Neutrophil (primary cell): Measurements from ENCODE around the gene FAM163B.

Experiments used
- H3K27ac ChIP-seq: fragments of 200-600 bp; sonication (generic); 2 replicates; pipeline ENCODE4 v1.5.1; 2016; ENCODE audit warnings: mild to moderate bottlenecking, moderate library complexity
- H3K27me3 ChIP-seq: fragments of 200-600 bp; sonication (generic); 2 replicates; pipeline ENCODE4 v1.6.0; 2016; ENCODE audit warnings: mild to moderate bottlenecking
- H3K36me3 ChIP-seq: fragments of 200-600 bp; sonication (generic); 2 replicates; pipeline ENCODE4 v1.5.1; 2017
- H3K4me1 ChIP-seq, 2 experiments: fragments of 200-600 bp in 1 of 2; sonication (generic) in 1 of 2; 1 replicate in 1 of 2; 2 replicates in 1 of 2; pipeline versions ENCODE4 v1.5.1 to v1.6.1; 2013 to 2016; ENCODE audit warnings: low read depth in 1 of 2, low read length in 1 of 2, mild to moderate bottlenecking in 1 of 2, moderate library complexity in 1 of 2; ENCODE audit not compliant: control insufficient read depth in 1 of 2, insufficient read depth in 1 of 2
- H3K4me3 ChIP-seq, 2 experiments: fragments of 200-600 bp in 1 of 2; sonication (generic) in 1 of 2; 1 replicate in 1 of 2; 2 replicates in 1 of 2; pipeline ENCODE4 v1.5.1; 2013 to 2016; ENCODE audit warnings: low read depth in 1 of 2, low read length in 1 of 2, mild to moderate bottlenecking in 1 of 2, moderate library complexity in 1 of 2
- H3K9me3 ChIP-seq: fragments of 200-600 bp; sonication (generic); 2 replicates; pipeline ENCODE4 v1.5.1; 2016
- TF ChIP-seq, protein P1 (sequence below): fragments of 200-600 bp; sonication (generic); IDR thresholded peaks from 2 replicates; pipeline ENCODE4 v1.5.1; 2016; ENCODE audit warnings: antibody characterized with exemption

The FAM163B gene

DNA sequence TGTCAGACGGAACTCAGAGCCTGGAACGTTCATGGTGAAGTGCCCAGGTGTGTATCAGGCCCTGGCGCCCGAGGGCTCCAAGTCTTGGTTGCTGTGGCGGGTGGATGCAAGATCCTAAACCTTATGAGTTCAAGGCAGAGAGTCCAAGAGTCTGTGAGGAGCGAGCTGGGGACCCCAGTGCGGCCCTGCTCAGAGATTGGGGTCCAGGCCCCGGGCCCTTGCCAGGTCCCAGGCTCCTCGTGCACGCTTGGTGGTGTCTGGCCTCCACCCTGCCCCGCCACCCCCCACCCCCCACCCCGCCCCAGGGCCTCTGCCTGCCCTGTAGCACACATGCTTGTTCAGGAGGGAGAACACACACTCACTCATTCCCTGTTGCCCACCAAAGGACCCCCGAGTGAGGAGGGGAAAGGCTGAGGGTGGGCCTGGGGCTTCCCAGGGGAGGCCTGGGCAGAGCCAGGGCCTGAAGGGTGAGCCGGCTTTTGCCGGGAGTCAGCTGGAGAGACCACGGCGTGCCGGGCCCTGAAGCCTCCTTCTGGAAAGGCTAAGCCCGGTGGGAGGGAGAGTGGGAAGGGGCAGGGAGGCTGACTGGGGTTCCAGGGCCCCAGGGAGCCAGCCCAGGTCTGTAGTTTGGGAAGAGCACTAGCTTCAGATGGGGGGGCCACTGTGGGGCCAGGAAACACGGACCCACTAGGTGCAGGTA, 37.1 kb downstream of the FAM163B start:
- H3K9me3 ChIP-seq, result no peaks in the 10 kb centered on the region
- H3K36me3 ChIP-seq, result no peaks in the 10 kb centered on the region
- TF ChIP-seq, protein P1, sequence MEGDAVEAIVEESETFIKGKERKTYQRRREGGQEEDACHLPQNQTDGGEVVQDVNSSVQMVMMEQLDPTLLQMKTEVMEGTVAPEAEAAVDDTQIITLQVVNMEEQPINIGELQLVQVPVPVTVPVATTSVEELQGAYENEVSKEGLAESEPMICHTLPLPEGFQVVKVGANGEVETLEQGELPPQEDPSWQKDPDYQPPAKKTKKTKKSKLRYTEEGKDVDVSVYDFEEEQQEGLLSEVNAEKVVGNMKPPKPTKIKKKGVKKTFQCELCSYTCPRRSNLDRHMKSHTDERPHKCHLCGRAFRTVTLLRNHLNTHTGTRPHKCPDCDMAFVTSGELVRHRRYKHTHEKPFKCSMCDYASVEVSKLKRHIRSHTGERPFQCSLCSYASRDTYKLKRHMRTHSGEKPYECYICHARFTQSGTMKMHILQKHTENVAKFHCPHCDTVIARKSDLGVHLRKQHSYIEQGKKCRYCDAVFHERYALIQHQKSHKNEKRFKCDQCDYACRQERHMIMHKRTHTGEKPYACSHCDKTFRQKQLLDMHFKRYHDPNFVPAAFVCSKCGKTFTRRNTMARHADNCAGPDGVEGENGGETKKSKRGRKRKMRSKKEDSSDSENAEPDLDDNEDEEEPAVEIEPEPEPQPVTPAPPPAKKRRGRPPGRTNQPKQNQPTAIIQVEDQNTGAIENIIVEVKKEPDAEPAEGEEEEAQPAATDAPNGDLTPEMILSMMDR, result no peak
- no peak overlapping the region for H3K27ac ChIP-seq
- H3K4me1 ChIP-seq, result no peaks in the 10 kb centered on the region
- H3K27me3 ChIP-seq, result peaks cover 21% of the 10 kb centered on the region
- no peak overlapping the region for H3K4me3 ChIP-seq

DNA sequence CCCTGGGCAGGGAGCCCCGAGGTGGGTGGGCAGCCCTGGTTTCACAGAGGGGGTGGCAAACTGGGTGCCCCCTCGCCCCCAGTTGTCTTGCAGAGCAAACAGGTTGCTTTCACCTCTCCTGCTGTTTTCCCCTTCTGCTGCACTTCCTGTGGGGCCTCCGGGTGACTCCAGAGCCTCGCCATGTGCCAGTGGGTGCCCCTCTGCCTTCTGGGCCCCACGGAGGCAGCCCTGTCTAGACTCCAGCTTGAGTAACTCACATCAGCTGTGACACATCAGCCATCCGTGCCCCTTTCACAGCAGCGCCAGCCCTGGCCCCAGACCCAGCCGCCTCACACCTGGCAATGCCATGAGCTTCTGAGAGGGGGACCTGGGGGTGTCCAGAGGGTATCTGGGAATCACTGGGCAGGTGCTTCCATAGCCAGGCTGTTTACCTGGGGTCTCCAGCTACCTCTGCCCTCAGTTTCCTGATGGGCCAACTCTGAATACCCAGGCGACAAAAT, 37.7 kb downstream of the FAM163B start:
- H3K4me1 ChIP-seq, result no peaks in the 10 kb centered on the region
- H3K36me3 ChIP-seq, result no peaks in the 10 kb centered on the region
- TF ChIP-seq, protein P1, result no peak
- peaks cover 15% of the 10 kb centered on the region for H3K27me3 ChIP-seq
- no peaks in the 10 kb centered on the region for H3K9me3 ChIP-seq
- no peak overlapping the region for H3K27ac ChIP-seq
- no peak overlapping the region for H3K4me3 ChIP-seq

DNA sequence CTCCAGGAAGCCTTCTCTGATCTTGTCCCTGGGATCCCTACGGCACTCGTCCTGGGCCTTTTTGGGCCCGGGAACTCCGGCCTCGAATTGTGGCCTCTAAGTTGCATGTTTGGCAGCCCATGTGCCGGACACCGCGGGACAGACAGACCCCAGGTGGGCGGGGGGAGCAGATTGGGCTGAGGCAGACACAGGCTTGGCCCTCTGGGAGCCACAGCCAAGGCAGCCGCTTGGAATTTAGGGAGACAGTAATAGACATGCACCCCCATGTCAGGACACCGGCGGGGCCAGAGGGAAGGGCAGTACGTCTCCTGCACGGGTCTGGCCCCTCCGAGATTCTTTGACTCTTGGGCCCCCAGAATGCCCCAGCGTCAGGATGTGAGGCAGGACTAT, 38.5 kb downstream of the FAM163B start:
- H3K27me3 ChIP-seq, result peaks cover 9% of the 10 kb centered on the region
- H3K36me3 ChIP-seq, result no peaks in the 10 kb centered on the region
- H3K4me3 ChIP-seq, result no peak overlapping the region
- H3K4me1 ChIP-seq, result no peaks in the 10 kb centered on the region
- H3K27ac ChIP-seq, result no peak overlapping the region
- no peaks in the 10 kb centered on the region for H3K9me3 ChIP-seq
- TF ChIP-seq, protein P1, result no peak

DNA sequence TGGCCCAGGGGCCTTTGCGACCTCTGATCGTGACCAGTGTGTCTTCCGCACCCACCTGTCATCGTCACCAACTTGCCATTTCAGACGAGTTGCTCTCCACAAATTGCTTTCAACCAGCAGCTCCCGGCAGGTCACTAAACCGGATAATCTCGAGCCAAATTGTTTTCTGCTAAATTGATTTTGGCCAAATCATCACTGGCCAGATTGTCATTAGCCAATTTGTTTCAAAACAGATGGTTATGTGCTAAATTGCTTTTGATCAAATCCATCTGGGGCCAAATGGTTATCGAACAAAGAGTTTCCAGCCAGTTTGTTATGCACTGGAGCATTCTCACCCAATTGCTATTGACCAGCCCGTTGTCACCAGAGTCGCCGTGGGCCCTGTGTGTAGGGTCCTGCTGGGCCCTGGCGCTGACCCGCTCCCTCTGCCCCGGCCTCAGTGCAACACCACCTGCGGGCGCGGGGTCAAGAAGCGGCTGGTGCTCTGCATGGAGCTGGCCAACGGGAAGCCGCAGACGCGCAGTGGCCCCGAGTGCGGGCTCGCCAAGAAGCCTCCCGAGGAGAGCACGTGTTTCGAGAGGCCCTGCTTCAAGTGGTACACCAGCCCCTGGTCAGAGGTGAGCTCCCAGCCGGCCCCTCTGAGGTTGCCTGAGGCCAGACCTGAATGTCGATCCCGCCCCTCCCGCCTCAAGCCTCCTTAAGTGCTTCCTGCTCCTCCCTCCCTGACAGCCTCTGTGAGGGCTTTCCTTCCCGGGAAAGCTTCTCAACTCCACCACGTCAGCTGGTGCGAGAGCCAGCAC, 39.1 kb downstream of the FAM163B start:
- Histone ChIP-seq H3K36me3 (no peaks in the 10 kb centered on the region), H3K9me3 (no peaks in the 10 kb centered on the region), H3K4me1 (no peaks in the 10 kb centered on the region), H3K27me3 (peaks cover 8% of the 10 kb centered on the region), H3K4me3 (no peak overlapping the region), H3K27ac (no peak overlapping the region)
- TF ChIP-seq, protein P1, result no peak

DNA sequence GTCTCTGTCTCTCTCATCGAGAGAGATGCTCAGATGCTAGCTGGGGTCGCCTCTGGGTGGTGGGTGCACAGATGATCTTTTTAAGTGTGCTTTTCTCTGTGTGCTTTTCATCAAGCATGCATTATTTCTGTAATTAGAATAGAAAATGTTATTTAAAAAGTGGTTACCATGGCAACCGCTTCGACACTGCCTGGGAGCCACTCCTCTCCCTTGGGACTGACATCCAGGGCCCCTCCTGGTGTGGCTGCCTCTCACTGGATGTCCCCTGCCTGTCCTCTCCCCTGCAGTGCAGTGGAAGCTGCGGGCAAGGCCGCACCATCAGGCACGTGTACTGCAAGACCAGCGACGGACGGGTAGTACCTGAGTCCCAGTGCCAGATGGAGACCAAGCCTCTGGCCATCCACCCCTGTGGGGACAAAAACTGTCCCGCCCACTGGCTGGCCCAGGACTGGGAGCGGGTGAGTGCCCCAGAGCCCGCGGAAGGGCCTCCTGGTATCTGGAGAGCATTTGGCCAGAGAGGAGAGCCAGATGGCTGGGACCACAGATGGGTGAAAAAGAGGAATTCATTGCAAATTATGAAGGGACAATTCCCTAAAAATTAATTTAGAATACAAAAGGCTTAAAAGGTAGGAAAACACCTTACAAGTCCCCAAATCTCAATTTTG, 39.9 kb downstream of the FAM163B start:
- Histone ChIP-seq H3K4me1 (no peaks in the 10 kb centered on the region), H3K36me3 (no peaks in the 10 kb centered on the region), H3K27me3 (peaks cover 6% of the 10 kb centered on the region), H3K9me3 (no peaks in the 10 kb centered on the region), H3K27ac (no peak overlapping the region), H3K4me3 (no peak overlapping the region)
- TF ChIP-seq, protein P1, result no peak
